ENCODE measurements around the gene MYBPC2. TPM values are rescaled to one million over a fixed set of nuclear protein-coding genes. Genes with fewer than 3 reads are reported as not detected.

Gene MYBPC2
- total and polyA plus RNA-seq, 4 experiments from 2014 or later: 0.10 TPM; not detected in 3

DNA sequence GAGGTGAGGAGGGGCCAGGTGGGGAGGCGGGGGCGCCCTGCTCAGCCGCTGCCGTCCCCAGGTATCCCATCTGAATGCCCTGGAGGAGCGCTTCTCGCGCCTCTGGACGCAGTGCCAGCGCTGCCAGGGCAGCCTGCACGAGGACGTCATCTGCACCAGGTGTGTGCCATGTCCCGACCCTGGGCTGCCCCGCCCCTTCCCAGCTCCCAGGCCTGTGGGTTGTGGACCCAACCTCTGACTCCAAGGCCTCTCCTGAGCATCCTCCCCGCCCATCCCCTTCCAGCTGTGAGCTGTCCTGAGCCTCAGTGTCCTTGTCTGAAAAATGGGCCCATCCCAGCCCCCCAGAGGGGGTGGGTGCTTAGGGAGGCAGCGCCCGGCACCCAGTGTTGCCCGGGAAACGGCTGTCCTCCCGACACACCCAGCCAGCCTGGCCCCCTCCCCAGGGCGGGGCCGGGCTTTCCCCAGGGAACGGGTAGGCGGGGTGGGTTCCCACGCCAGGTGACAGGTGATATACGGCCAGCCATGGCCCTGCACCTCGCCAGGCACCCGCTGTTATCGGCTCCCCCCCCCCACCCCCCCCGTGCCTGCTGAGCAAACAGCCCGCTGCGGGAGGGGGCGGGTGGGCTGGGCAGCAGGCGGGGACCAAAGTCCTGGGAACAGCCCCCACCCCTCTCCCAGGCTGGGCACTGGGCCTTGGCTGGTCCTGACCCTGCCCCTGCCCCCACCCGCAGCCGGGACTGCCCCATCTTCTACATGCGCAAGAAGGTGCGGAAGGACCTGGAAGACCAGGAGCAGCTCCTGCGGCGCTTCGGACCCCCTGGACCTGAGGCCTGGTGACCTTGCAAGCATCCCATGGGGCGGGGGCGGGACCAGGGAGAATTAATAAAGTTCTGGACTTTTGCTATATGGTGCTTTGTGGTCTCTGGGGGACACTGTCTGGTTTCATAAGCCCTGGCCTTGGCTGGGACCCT is 15.3 kb upstream of the MYBPC2 start:
- intact Hi-C loops (cut with micrococcal nuclease): no loop called here
- Histone ChIP-seq H3K4me1 (ENCODE audit: insufficient read depth, low read length) (no peaks in the 10 kb centered on the region), H3K9me3 (ENCODE audit: control insufficient read depth in 1 of 2, low read length in 2 of 2) (no peaks in the 10 kb centered on the region), H3K4me3 (ENCODE audit: low read length in 2 of 2) (no peak overlapping the region), H3K36me3 (ENCODE audit: insufficient read depth, low read length) (no peaks in the 10 kb centered on the region), H3K27ac (ENCODE audit: low read depth, low read length) (no peak overlapping the region), H3K27me3 (ENCODE audit: insufficient read depth, low read length) (no peaks in the 10 kb centered on the region)
- Mint-ChIP-seq H3K4me3 (no peak overlapping the region), H3K36me3 (no peaks in the 10 kb centered on the region), H3K4me1 (peaks cover 0 to 9% (median 4%) of the 10 kb centered on the region in 4 donors), H3K27ac (no peak overlapping the region), H3K27me3 (peaks cover 17 to 19% of the 10 kb centered on the region in 2 donors), H3K9me3 (no peaks in the 10 kb centered on the region)
- CTCF ChIA-PET (ENCODE audit: partially characterized antibody): no interaction called here
- no peak for DNase-seq
- POLR2A ChIA-PET (ENCODE audit: partially characterized antibody): no interaction called here

DNA sequence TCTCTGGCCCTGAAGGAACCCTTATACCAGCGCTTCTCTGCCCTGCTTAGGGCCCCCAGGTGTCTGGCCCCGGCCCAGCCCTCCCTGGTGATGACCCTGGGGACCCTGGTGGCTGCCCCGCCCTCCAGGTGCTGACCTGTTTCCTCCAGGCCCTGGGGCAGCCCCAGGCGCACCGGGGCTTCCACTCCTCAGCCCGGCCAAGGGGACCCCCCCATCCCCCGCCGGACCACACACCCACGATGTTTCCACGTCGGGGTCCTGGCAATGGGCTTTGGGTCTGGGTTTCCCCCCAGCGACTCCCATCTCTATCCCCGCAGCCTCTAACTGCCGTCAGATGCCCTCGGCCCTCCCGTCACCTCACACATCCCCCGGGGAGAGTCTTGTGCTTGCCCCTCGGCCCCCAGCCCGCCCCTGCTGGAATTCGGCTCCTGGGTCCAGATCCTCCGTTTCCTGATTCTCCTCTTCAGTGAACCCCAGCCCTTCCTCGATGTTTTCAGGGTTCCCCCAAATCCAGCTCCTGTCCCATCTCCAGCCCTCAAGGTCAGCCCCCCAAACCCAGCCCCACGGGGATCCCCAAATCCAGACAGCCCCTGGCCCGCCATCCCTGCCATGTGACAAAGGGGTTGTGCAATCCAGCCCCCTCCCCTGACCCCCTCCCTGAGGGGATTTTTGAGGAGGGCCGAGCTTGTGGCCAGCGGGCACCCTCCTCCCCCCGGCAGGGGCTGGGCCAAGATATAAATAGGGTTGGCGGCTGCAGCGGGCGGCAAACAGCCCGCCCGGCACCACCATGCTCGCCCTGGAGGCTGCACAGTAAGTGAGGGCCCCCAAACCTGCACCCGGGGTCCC is 14.3 kb upstream of the MYBPC2 start, which contains the start of gene SPIB:
TSS of gene SPIB (plus strand) at position 763 of the 846 bp plus-strand sequence. CDS start at position 788, 25 bp downstream.
- H3K4me1 Mint-ChIP-seq: peaks cover 0 to 9% (median 4%) of the 10 kb centered on the region in 4 donors
- H3K4me1 ChIP-seq (ENCODE audit: insufficient read depth, low read length): no peaks in the 10 kb centered on the region
- H3K9me3 ChIP-seq (ENCODE audit: control insufficient read depth in 1 of 2, low read length in 2 of 2): no peaks in the 10 kb centered on the region
- H3K36me3 Mint-ChIP-seq: no peaks in the 10 kb centered on the region
- no peaks in the 10 kb centered on the region for H3K27me3 ChIP-seq (ENCODE audit: insufficient read depth, low read length)
- H3K9me3 Mint-ChIP-seq: no peaks in the 10 kb centered on the region
- H3K27ac ChIP-seq (ENCODE audit: low read depth, low read length): no peak within 1 kb of the TSS
- peaks cover 17 to 19% of the 10 kb centered on the region in 2 donors for H3K27me3 Mint-ChIP-seq
- no peak within 1 kb of the TSS for H3K4me3 Mint-ChIP-seq
- intact Hi-C loops (cut with micrococcal nuclease): no loop called here
- POLR2A ChIA-PET (ENCODE audit: partially characterized antibody): interaction anchor here (2.2 kb wide), 1 partner anchor 61 kb away, joined by 6 read pairs; no protein-coding TSS in a partner anchor
- H3K4me3 ChIP-seq (ENCODE audit: low read length in 2 of 2): no peak within 1 kb of the TSS
- H3K36me3 ChIP-seq (ENCODE audit: insufficient read depth, low read length): no peaks in the 10 kb centered on the region
- peak within 1 kb of the TSS in 2 of 7 donors; percentile 8 to 32 for H3K27ac Mint-ChIP-seq
- DNase-seq: no peak
- CTCF ChIA-PET (ENCODE audit: partially characterized antibody): no interaction called here

- H3K27me3 ChIP-seq (ENCODE audit: insufficient read depth, low read length): no peaks in the 10 kb centered on the region
- H3K4me1 ChIP-seq (ENCODE audit: insufficient read depth, low read length): no peaks in the 10 kb centered on the region
- ChIA-PET POLR2A (ENCODE audit: partially characterized antibody) (interaction anchor here (2.2 kb wide), 1 partner anchor 62 kb away, joined by 6 read pairs; no protein-coding TSS in a partner anchor), CTCF (ENCODE audit: partially characterized antibody) (no interaction called here)
- no peak for DNase-seq
- H3K4me3 ChIP-seq (ENCODE audit: low read length in 2 of 2): no peak overlapping the region
- Mint-ChIP-seq H3K27ac (peak overlapping the region in 2 of 7 donors; percentile 8 to 32), H3K27me3 (peaks cover 17 to 23% of the 10 kb centered on the region in 2 donors), H3K9me3 (no peaks in the 10 kb centered on the region), H3K4me1 (peaks cover 0 to 9% (median 4%) of the 10 kb centered on the region in 4 donors), H3K36me3 (no peaks in the 10 kb centered on the region), H3K4me3 (no peak overlapping the region)
- H3K36me3 ChIP-seq (ENCODE audit: insufficient read depth, low read length): no peaks in the 10 kb centered on the region
- H3K9me3 ChIP-seq (ENCODE audit: control insufficient read depth in 1 of 2, low read length in 2 of 2): no peaks in the 10 kb centered on the region
- intact Hi-C loops (cut with micrococcal nuclease): no loop called here
- no peak overlapping the region for H3K27ac ChIP-seq (ENCODE audit: low read depth, low read length)
Measured at GRCh38 chr19:50419022-50419579, 13.6 kb upstream of the MYBPC2 start.

DNA sequence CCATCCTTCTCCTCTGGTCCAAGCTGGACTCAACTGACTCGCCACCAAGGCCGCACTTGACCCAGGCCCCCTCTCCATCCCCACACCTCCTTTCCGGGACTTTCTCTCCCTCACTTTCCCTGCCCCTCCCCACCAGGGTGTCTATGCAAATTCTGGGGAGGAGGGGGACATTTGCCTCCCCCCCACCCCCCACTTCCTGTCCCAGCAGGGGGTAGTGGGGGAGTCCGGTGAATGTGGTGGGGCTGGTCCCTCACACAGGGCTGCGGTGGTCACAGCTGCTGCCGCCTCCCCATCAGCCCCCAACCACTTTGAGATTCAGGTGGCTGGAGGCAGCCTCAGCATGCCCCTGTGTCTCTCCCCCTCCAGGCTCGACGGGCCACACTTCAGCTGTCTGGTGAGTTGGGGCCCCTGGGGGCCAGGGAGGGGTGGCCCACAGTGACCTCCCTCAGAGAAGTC is 13.1 kb upstream of the MYBPC2 start:
- H3K27ac Mint-ChIP-seq: peak overlapping the region in 1 of 7 donors; percentile 32
- POLR2A ChIA-PET (ENCODE audit: partially characterized antibody): interaction anchor here (2.2 kb wide), 1 partner anchor 62 kb away, joined by 6 read pairs; no protein-coding TSS in a partner anchor
- H3K9me3 Mint-ChIP-seq: no peaks in the 10 kb centered on the region
- no peaks in the 10 kb centered on the region for H3K27me3 ChIP-seq (ENCODE audit: insufficient read depth, low read length)
- peaks cover 0 to 6% (median 4%) of the 10 kb centered on the region in 4 donors for H3K4me1 Mint-ChIP-seq
- intact Hi-C loops (cut with micrococcal nuclease): no loop called here
- H3K9me3 ChIP-seq (ENCODE audit: control insufficient read depth in 1 of 2, low read length in 2 of 2): no peaks in the 10 kb centered on the region
- peaks cover 17 to 23% of the 10 kb centered on the region in 2 donors for H3K27me3 Mint-ChIP-seq
- H3K4me1 ChIP-seq (ENCODE audit: insufficient read depth, low read length): no peaks in the 10 kb centered on the region
- no peaks in the 10 kb centered on the region for H3K36me3 ChIP-seq (ENCODE audit: insufficient read depth, low read length)
- DNase-seq: no peak
- H3K27ac ChIP-seq (ENCODE audit: low read depth, low read length): no peak overlapping the region
- H3K4me3 ChIP-seq (ENCODE audit: low read length in 2 of 2): no peak overlapping the region
- no peaks in the 10 kb centered on the region for H3K36me3 Mint-ChIP-seq
- CTCF ChIA-PET (ENCODE audit: partially characterized antibody): no interaction called here
- no peak overlapping the region for H3K4me3 Mint-ChIP-seq

GRCh38 chr19:50420127-50420526 is 12.6 kb upstream of the MYBPC2 start:
- H3K27me3 ChIP-seq (ENCODE audit: insufficient read depth, low read length): no peaks in the 10 kb centered on the region
- POLR2A ChIA-PET (ENCODE audit: partially characterized antibody): interaction anchor here (2.2 kb wide), 1 partner anchor 63 kb away, joined by 6 read pairs; no protein-coding TSS in a partner anchor
- CTCF ChIA-PET (ENCODE audit: partially characterized antibody): no interaction called here

GRCh38 chr19:50420808-50421207 is 11.9 kb upstream of the MYBPC2 start:
- intact Hi-C loops (cut with micrococcal nuclease): no loop called here
- Histone ChIP-seq H3K4me1 (ENCODE audit: insufficient read depth, low read length) (no peaks in the 10 kb centered on the region), H3K9me3 (ENCODE audit: control insufficient read depth in 1 of 2, low read length in 2 of 2) (no peaks in the 10 kb centered on the region), H3K4me3 (ENCODE audit: low read length in 2 of 2) (no peak overlapping the region), H3K27ac (ENCODE audit: low read depth, low read length) (no peak overlapping the region), H3K27me3 (ENCODE audit: insufficient read depth, low read length) (no peaks in the 10 kb centered on the region), H3K36me3 (ENCODE audit: insufficient read depth, low read length) (no peaks in the 10 kb centered on the region)
- H3K4me1 Mint-ChIP-seq: peaks cover 0 to 6% (median 3%) of the 10 kb centered on the region in 4 donors
- no peak for DNase-seq
- no peak overlapping the region for H3K27ac Mint-ChIP-seq
- ChIA-PET CTCF (ENCODE audit: partially characterized antibody) (no interaction called here), POLR2A (ENCODE audit: partially characterized antibody) (no interaction called here)
- H3K27me3 Mint-ChIP-seq: peaks cover 17 to 23% of the 10 kb centered on the region in 2 donors
- H3K9me3 Mint-ChIP-seq: no peaks in the 10 kb centered on the region
- no peak overlapping the region for H3K4me3 Mint-ChIP-seq
- H3K36me3 Mint-ChIP-seq: no peaks in the 10 kb centered on the region

More at GRCh38 chr19:50420127-50420526, 12.6 kb upstream of the MYBPC2 start:
- H3K27ac Mint-ChIP-seq: peak overlapping the region in 1 of 7 donors; percentile 13
- Histone ChIP-seq H3K9me3 (ENCODE audit: control insufficient read depth in 1 of 2, low read length in 2 of 2) (no peaks in the 10 kb centered on the region), H3K27ac (ENCODE audit: low read depth, low read length) (no peak overlapping the region), H3K4me1 (ENCODE audit: insufficient read depth, low read length) (no peaks in the 10 kb centered on the region), H3K36me3 (ENCODE audit: insufficient read depth, low read length) (no peaks in the 10 kb centered on the region), H3K4me3 (ENCODE audit: low read length in 2 of 2) (no peak overlapping the region)
- DNase-seq: no peak
- intact Hi-C loops (cut with micrococcal nuclease): no loop called here
- no peaks in the 10 kb centered on the region for H3K9me3 Mint-ChIP-seq
- H3K27me3 Mint-ChIP-seq: peaks cover 17 to 23% of the 10 kb centered on the region in 2 donors
- peaks cover 0 to 6% (median 3%) of the 10 kb centered on the region in 4 donors for H3K4me1 Mint-ChIP-seq
- H3K4me3 Mint-ChIP-seq: no peak overlapping the region
- no peaks in the 10 kb centered on the region for H3K36me3 Mint-ChIP-seq

Data from CD4-positive, alpha-beta memory T cell (primary cell).